GM12891 (cell line): ENCODE data around the gene IFNAR2. TPM values are rescaled to one million over a fixed set of nuclear protein-coding genes. Genes with fewer than 3 reads are reported as not detected.

Experiments used
- DNase-seq: peaks from one replicate; pipeline ENCODE4 v3.0.0; 2011; ENCODE audit warnings: low spot score; ENCODE audit not compliant: insufficient read length
- FAIRE-seq: peaks from 2 replicates; lab custom pipeline; 2011; peaks lifted over from hg19 to GRCh38; lab: Jason Lieb, UNC
- PAX5 ChIP-seq: IDR thresholded peaks from 2 replicates; pipeline ENCODE4 v1.6.1; 2011; ENCODE audit warnings: low read length, moderate library complexity, mild to moderate bottlenecking; ENCODE audit not compliant: insufficient read depth, severe bottlenecking
- POLR2A ChIP-seq: IDR thresholded peaks from 2 replicates; pipeline ENCODE4 v1.6.1; 2011; ENCODE audit warnings: low read depth, low read length, control low read depth
- POLR2AphosphoS5 ChIP-seq: IDR thresholded peaks from 2 replicates; pipeline ENCODE4 v1.6.1; 2011; ENCODE audit warnings: low read depth, low read length, control low read depth
- POU2F2 ChIP-seq: IDR thresholded peaks from 2 replicates; pipeline ENCODE4 v1.6.1; 2011; ENCODE audit warnings: low read depth, mild to moderate bottlenecking, control low read depth, low read length, moderate library complexity
- SPI1 ChIP-seq: IDR thresholded peaks from 2 replicates; pipeline ENCODE4 v1.6.1; 2011; ENCODE audit warnings: low read depth, low read length, control low read depth
- TAF1 ChIP-seq: IDR thresholded peaks from 2 replicates; pipeline ENCODE4 v1.6.1; 2011; ENCODE audit warnings: low read depth, low read length, control low read depth
- polyA plus RNA-seq: library from polyadenylated mRNA; unstranded; fragments of >200 nt; gene quantifications from one replicate; pipeline ENCODE4 v1.2.1, GENCODE V29; 2012; ENCODE audit warnings: low read depth, missing spikeins, inconsistent platforms; ENCODE audit not compliant: missing spikeins

Gene IFNAR2
- 38.2 TPM for polyA plus RNA-seq

- DNase-seq (peak; percentile 86), FAIRE-seq (peak; percentile 76)
- no peak for TF ChIP-seq TAF1
- TF ChIP-seq POLR2A = no peak
- no peak for TF ChIP-seq POU2F2
- no peak for TF ChIP-seq POLR2AphosphoS5
- TF ChIP-seq PAX5 = no peak
- TF ChIP-seq SPI1 = no peak
Measured at GRCh38 chr21:33229784-33230544, at the start of gene IFNAR2. TSS of gene IFNAR2 (plus strand) at chr21:33229938. CDS start at chr21:33241923, 11,985 bp downstream.

- TF ChIP-seq TAF1 (no peak), POLR2A (no peak), PAX5 (no peak)
- FAIRE-seq (no peak), DNase-seq (no peak)
Measured at GRCh38 chr21:33185852-33186251, 43.9 kb upstream of the IFNAR2 start.

- FAIRE-seq (no peak), DNase-seq (no peak)
- TF ChIP-seq POLR2AphosphoS5 = no peak
- no peak for TF ChIP-seq PAX5
- TF ChIP-seq POU2F2 = no peak
- TF ChIP-seq POLR2A = no peak
- no peak for TF ChIP-seq SPI1
- TF ChIP-seq TAF1 = no peak
Measured at GRCh38 chr21:33187276-33187675, 42.5 kb upstream of the IFNAR2 start.

GRCh38 chr21:33189237-33189636 lies 40.5 kb upstream of the IFNAR2 start:
- DNase-seq = no peak
- TF ChIP-seq TAF1 = no peak
- no peak for TF ChIP-seq POU2F2
- TF ChIP-seq POLR2AphosphoS5 = no peak
- TF ChIP-seq SPI1 = no peak
- no peak for TF ChIP-seq PAX5
- TF ChIP-seq POLR2A = no peak
- FAIRE-seq = no peak

- FAIRE-seq = no peak
- TF ChIP-seq POU2F2 (no peak), PAX5 (no peak), TAF1 (no peak), SPI1 (no peak), POLR2A (no peak), POLR2AphosphoS5 (no peak)
Measured at GRCh38 chr21:33189824-33190223, 39.9 kb upstream of the IFNAR2 start.

GRCh38 chr21:33196941-33197374 lies 32.8 kb upstream of the IFNAR2 start:
- FAIRE-seq (peak; percentile 70), DNase-seq (no peak)
- TF ChIP-seq TAF1 (no peak), POLR2A (no peak), POU2F2 (no peak)

More at GRCh38 chr21:33189824-33190223, 39.9 kb upstream of the IFNAR2 start:
- no peak for DNase-seq

- FAIRE-seq (no peak), DNase-seq (no peak)
- TF ChIP-seq TAF1 = no peak
- no peak for TF ChIP-seq PAX5
- TF ChIP-seq POLR2A = no peak
- TF ChIP-seq POLR2AphosphoS5 = no peak
- TF ChIP-seq POU2F2 = no peak
- no peak for TF ChIP-seq SPI1
Measured at GRCh38 chr21:33197496-33197895, 32.2 kb upstream of the IFNAR2 start.

- FAIRE-seq (no peak), DNase-seq (no peak)
- 0 out of 2 replicates have a peak, but pooled peaks have one; percentile 9 for TF ChIP-seq SPI1
- no peak for TF ChIP-seq PAX5
- TF ChIP-seq POLR2A = no peak
- no peak for TF ChIP-seq POU2F2
- TF ChIP-seq POLR2AphosphoS5 = no peak
- no peak for TF ChIP-seq TAF1
Measured at GRCh38 chr21:33198346-33199099, 31.2 kb upstream of the IFNAR2 start.

- no peak for TF ChIP-seq SPI1
- FAIRE-seq (no peak), DNase-seq (no peak)
Measured at GRCh38 chr21:33199100-33199464, 30.7 kb upstream of the IFNAR2 start.
